AML-193 (cell line): ENCODE measurements around the gene GRK1.

Experiments used
- DNase-seq, 2 experiments: peaks; one replicate each; lab custom pipeline; 2025; lab: John Stamatoyannopoulos, UW

GRK1 gene

GRCh38 chr13:113758651-113759524 is 91.9 kb downstream of the GRK1 start, which contains the start of gene TMEM255B:
Gene TMEM255B (plus strand): TSS chr13:113759226. CDS start chr13:113759270, 44 bp downstream.
- DNase-seq, result peak; percentile 93 to 96

DNA sequence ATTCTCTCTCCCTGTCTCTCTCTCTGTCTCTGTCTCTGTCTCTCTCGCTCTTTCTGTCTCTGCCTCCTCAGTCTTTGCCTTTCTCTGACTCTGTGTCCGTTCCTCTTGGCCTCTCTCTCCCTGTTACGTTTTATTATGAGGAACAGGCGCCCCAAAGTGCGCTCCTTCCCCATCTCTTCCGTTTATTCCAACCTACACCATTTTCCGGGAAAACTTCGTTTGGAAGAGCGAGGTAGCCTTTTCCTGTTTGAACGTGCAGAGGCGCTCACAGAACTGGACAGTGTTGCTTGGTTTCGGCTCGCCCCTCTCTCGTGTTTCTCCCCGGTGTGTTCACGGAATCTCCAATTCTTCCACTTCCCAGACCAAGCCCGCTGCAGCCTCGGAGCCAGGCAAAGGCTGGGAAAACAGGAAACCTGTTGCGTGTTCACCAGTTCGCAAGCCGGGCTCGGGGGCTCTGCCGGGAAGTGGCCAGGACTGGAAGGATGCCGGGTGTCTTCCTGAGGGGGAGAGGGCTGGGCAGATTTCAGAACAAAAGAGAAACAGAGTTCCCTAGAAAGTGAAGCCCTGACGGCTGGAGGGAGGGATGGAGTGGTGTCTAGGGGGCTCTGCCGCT is 92.6 kb downstream of the GRK1 start:
- DNase-seq, result no peak

DNA sequence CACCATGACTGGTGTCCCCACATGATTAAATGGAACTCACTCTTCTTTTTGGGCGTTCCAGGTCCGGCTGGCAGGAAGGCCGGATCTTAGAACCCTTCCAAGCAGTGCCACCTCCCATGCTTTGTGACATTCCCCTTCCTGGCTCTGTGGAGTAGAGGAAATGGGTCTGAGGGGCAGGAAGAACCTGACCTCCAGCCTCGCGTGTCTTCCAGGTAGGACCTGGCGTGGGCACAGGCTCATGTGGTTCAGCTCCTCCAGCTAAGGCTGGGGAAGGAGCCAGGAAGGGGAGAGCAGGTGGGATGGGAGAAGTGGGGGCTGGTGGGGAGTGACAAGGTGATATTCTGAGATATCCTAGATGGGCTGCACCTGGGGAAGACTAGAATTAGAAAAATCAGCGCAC is 94.1 kb downstream of the GRK1 start:
- no peak for DNase-seq

DNA sequence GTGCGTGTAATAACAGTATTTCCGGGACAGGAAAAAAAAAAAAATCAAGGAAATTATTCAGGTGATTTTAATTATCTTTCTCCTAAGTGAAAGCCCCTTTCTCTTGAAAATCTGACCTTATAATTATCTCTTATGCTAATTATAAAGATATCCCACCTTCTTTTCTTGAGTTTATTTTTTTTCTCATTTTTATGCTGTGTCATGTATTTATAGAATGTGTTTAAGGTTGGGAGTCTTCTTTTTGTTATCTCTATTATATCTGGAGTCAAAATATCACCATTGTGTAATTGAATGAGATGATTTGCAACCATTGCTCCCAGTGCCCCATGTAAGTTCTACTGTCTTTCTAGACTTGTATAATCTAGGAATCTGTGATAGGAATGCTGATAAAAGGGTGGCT is 95.1 kb downstream of the GRK1 start:
- no peak for DNase-seq

DNA sequence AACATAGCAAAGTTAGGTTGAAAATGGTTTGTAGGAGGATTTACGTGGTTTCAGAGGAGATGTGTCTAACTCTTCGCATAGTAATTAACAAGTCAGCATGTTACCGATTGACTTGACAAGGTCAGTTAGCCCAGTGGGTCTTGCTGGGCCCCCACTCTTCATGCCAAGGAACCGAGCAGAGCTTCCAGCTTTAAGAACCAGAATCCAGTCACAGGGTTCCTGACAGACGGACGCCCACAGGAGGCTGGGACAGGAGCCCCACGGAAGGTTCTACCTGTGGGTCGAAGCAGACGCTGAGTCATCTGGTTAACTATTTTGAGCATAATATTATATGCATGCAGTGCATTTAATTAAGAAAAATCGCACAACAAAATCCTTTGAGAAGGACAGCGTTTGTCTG is 95.5 kb downstream of the GRK1 start:
- DNase-seq, result no peak

GRCh38 chr13:113763254-113763653 is 96.2 kb downstream of the GRK1 start:
- DNase-seq, result no peak

- DNase-seq, result no peak
Measured at GRCh38 chr13:113763961-113764792, 97.2 kb downstream of the GRK1 start.

GRCh38 chr13:113764793-113765563 is 98.0 kb downstream of the GRK1 start:
- DNase-seq, result no peak

DNA sequence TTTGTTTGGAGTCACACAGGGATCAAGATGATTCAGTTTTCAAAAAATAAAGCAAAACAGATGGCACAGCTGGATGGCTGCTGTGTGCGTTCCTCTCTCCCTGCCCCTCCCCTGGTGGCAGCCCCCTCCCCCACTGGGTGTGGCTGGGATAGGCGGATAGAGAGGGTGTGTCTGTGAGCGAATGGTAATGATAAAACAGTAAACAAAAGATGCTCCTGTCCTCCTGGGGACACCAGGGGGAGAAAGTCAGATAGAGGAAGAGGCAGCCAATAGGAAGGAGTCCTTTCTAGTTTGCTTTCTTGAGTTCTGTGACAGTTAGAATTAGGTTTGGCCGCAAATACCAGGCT is 98.5 kb downstream of the GRK1 start:
- DNase-seq, result no peak

- DNase-seq, result no peak
Measured at GRCh38 chr13:113766035-113766800, 99.2 kb downstream of the GRK1 start.

- no peak for DNase-seq
Measured at GRCh38 chr13:113767366-113767765, 100.3 kb downstream of the GRK1 start.

- no peak for DNase-seq
Measured at GRCh38 chr13:113768018-113768905, 101.2 kb downstream of the GRK1 start.

- DNase-seq, result no peak
Measured at GRCh38 chr13:113769106-113769505, 102.1 kb downstream of the GRK1 start.

GRCh38 chr13:113769881-113770280 is 102.9 kb downstream of the GRK1 start:
- no peak for DNase-seq

DNA sequence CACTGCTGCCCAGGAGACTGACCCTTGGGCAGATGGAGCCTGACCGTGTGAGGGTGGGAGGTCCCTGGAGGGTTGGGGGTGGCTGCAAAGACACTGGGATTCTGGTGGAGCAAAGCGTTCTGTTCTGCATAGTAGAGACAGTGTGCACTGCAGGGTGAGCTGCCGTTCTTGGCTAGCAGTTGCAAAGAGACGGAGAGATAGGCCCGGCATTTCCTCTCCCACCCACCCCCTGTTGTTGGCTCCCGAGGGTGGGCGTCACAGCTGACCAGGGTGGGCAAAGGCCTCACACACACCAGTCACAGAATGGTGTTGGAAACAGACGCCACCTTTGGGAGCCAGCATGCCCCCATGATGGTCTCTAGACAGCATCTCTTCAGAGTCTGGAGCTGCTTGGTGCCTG is 103.4 kb downstream of the GRK1 start:
- no peak for DNase-seq

- no peak for DNase-seq
Measured at GRCh38 chr13:113770937-113771336, 103.9 kb downstream of the GRK1 start.

- DNase-seq, result peak; percentile 35 to 48
Measured at GRCh38 chr13:113771709-113772331, 104.8 kb downstream of the GRK1 start.

DNA sequence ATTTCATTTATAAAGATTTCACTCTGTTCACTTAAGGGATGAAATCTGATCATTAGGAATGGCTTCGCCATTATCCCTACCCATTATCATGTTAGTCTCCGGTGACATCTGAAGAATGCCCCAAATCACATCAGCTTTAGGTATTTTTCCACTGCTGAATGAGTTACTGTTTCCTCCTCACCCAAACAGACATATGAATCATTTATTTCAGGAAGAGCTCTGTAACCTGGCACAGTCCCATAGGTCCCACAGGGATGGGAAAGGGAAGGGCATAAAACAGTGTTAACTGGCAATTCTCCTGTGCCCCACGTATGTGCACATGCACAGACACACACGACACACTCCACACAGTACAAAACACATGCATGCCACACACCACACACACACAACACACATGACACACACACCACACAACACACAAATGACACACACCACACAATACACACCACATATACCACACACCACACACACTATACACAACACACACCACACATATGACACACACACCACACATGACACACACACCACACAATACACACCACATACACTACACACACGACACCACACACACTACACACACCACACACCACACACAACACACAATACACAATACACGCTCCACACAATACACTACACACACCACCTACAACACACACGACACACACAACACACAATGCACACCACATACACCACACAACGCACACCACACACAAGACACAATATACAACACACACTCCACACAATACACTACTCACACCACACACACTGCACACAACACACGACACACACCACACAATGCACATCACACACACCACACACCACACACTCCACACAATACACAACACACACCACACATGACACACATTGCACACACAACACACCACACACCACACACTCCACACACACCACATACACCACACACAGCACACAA is 107.4 kb downstream of the GRK1 start:
- DNase-seq, result no peak
